Jurkat, Clone E6-1 (cell line): ENCODE results near the gene ZNF320. TPM values are rescaled to one million over a fixed set of nuclear protein-coding genes. Genes with fewer than 3 reads are reported as not detected.
A peak's percentile ranks its signal among the peaks of the same experiment; 100 is the strongest.
"Not testable (repeated sequence)": the region's sequence is repeated elsewhere in the genome, so short reads cannot be mapped to it uniquely, and the experiment has no call there.

Source experiments
- DNase-seq: peaks from one replicate; pipeline ENCODE4 v3.0.0-alpha.2; 2011; ENCODE audit warnings: low read depth, low spot score
- H3K4me3 ChIP-seq: 2 replicates; pipeline ENCODE4 v1.5.1; 2011; ENCODE audit warnings: mild to moderate bottlenecking, low read length, control low read depth, moderate library complexity
- polyA plus RNA-seq: library from polyadenylated mRNA; unstranded; fragments of >200 nt; gene quantifications from one replicate; pipeline ENCODE4 v1.2.1, GENCODE V29; 2012; ENCODE audit warnings: missing spikeins; ENCODE audit not compliant: insufficient read length, insufficient read depth

The ZNF320 gene
- polyA plus RNA-seq: not detected

- DNase-seq: peak; percentile 83
- peak within 1 kb of the TSS; percentile 71 for H3K4me3 ChIP-seq
These were observed at the start of gene ZNF320 for GRCh38 chr19:52897138-52897935. Gene ZNF320 (minus strand): TSS chr19:52897635. CDS start chr19:52890255, 7,380 bp downstream.

DNA sequence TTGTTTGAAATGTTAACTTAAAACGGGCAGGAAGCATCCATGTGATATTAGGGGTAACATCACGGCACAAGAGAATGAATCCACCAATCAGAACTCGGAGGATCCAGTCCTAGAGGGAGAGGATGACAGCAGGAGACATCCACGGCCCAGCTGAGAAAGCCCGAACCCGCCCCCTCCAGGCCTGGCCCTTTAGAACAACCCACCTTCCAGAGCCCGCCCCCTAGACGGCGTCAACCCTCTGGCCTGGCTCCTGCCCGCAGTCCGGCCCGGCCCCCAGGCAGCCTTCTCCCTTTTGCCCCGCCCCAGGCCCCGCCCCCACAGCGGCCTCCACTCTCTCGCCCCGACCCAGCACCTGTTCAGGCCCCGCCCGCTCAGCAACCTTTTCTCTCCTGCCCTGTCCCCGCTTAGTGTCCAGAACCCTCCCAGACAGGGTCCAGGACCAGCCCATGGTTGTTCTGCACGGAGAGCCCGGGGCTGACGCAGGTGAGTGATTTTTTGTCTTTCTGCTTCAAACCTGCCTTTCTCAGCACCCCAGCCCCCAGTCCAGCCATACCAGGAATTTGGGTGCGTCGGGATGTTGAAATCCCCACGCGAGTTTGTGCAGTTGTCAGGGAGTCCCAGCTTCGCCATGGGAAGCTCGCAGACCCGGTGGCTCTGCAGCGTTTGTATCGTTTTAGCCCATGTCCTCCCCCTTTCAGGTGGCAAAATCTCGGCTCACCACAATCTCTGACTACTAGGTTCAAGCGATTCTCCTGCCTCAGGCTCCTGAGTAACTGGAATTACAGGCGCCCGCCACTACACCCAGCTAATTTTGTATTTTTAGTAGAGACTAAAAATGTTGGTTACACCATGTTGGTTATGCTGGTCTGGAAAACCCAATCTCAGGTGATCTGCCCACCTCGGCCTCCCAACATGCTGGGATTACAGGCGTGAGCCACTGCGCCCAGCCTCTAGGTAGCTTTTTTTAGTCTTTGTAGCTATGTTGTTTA, 49.2 kb upstream of the ZNF320 start:
- DNase-seq: no peak
- H3K4me3 ChIP-seq: no peak overlapping the region

- H3K4me3 ChIP-seq: no peak overlapping the region
- DNase-seq: no peak
These were observed 48.4 kb upstream of the ZNF320 start for GRCh38 chr19:52945652-52946321.

DNA sequence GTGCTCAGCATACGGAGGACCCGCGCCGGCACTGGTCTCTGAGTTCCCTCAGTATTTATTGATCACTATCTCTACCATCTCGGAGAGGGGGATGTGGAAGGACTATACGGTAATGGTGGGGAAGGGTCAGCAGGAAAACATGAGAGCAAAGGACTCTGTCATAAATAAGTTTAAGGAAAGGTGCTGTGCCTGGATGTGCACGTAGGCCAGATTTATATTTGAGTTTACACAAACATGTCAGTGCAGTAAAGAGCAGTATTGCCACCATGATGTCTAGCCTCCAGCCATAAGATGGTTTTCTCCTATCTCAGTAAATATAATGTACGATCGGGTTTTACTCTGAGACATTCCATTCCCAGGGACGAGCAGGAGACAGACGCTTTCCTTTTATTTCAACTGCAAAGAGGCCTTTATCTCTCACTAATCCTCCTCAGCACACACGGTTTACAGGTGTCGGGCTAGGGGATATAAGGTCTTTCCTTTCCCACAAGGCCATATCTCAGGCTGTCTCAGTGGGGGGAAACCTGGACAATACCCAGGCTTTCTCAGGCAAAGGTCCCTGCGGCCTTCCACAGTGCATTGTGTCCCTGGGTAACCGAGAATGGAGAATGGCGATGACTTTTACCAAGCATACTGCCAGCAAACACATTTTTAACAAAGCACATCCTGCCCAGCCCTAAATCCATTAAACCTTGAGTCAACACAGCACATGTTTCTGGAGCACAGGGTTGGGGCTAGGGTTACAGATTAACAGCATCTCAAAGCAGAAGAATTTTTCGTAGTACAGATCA, 47.5 kb upstream of the ZNF320 start:
- DNase-seq, H3K4me3 ChIP-seq: not testable (repeated sequence)

DNA sequence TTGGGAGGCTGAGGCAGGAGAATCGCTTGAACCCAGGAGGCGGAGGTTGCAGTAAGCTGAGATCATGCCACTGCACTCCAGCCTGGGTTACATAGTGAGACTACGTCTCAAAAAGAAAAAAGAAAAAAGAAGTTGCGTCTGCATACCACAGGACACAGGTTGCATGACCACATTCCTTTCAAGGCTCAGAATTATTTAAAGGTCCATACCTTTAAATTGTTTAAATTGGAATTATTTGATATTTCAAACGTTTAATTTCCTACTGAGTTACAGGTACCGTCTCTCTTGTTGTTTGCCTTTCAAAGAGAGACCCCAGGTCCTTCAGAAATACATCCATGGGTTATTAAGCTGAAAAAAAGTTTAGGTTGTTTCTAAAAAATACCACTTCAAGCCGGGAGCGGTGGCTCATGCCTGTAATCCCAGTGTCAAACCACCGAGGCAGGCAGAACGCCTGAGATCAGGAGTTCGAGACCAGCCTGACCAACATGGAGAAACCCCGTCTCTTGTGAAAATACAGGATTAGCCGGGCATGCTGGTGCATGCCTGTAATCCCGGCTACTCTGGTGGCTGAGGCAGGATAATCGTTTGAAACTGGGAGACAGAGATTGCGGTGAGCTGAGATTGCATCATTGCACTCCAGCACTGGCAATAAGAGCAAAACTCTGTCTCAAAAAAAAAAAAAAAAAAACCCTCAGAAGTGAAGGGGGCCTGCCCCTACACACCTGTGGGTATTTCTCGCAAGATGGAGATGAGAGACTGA, 46.6 kb upstream of the ZNF320 start:
- H3K4me3 ChIP-seq: no peak overlapping the region
- DNase-seq: no peak

DNA sequence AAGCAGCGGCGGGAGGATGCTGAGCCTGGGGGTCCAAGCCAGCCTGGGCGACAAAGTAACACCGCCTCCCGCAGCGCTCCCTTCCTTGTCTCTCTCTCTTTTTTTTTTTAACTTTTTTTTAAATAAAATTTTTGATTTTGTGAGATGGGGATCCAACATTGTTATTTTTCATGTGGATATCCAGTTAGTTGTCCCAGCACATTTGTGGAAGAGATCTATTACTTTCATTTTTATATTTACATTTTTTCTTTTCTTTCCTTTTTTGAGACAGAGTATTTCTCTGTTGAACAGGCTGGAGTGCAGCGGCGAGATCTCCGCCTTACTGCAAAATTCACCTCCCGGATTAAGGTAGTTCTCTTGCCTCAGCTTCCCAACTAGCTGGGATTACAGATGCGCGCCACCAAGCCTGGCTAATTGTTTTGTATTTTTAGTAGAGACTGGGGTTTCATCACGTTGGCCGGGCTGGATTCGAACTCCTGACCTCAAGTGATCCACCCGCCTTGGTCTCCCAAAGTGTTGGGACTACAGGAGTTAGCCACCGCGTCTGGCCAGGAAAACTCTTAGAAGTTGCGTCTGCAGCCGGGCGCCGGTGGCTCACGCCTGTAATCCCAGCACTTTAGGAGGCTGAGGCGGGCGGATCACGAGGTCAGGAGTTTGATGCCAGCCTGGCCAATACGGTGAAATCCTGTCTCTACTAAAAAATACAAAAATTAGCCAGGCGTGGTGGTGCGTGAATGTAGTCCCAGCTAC, 45.9 kb upstream of the ZNF320 start:
- peak overlapping the region; percentile 87 for H3K4me3 ChIP-seq
- DNase-seq: no peak

DNA sequence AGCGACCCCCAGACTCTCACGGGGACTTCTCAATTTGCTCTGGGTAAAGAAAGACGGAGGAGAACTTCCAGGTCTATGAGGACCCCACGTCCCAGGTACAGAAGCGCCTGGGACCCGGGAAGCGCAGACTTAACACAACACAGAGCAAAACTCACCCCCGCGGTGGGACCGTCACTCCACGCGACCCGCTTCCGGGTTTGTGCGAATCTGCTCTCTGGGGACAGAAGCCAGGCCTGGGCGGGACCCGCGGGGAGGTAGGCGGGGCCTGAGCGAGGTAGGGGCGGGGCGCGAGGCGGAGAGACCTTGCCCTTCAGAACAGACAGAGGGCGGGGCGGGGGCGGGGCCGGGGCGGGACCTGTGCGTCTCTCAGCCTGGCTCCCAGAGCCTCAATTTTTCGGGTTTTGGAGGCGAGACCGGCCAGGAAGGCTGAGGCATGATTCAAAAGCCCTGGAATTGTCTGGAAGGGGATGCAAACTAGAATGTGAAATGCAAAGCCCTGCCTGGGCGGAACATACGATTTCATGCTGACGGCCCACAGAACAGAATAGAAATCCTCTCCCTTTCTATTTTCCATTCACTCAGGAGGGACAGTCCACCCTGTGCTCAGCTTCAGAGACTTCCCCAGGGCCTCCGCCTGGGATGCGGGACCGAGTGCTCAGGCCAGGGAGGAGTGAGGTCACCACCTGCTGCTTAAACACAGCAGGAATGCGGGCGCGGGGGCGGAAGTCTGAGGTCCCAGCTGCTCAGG, 45.1 kb upstream of the ZNF320 start:
- peak; percentile 76 for DNase-seq

DNA sequence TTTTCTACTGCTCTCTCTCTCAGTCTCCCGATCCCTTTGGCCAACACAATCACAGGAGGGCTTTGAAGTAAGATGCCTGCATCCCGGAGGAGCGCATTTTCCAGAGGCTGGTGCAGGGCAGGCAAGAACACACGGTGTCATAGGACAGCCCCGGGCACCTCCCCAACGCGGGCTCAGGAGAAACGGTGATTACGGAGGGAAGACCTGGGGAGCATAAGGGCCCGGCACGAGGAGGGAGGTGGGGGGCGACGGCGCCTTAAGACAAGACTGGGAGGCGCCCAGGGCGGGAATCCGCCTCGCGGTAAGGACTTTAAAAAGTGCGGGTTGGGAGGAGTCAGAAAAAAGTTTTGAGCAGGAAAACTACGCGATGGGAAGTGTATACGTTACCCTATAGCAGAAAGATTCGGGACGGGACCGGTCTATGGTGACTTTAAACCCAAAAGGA, 44.5 kb upstream of the ZNF320 start:
- peak overlapping the region; percentile 87 for H3K4me3 ChIP-seq
- peak; percentile 10 for DNase-seq

More for the DNA sequence above, 45.1 kb upstream of the ZNF320 start:
- peak overlapping the region; percentile 87 for H3K4me3 ChIP-seq

DNA sequence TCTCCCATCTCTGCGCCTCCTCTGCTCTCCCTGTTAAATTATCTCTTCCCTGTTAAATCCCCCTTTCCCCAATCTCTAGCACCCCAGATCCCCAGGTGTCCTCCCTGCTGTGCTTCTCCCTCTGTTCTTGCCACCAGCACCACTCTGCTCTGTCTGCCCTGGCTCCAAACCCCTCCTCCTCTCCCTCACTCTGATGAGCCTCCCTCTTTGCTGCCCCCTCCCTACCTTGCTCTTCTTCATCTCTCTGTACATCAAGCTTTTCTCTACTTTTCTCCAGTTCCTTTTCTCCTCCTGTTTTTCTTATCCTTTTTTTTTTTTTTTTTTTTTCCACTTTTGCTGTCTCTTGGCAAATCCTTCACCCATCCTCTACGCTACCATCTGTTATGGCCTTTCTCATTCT, 44.1 kb upstream of the ZNF320 start:
- not testable (repeated sequence) for DNase-seq
- peak overlapping the region; percentile 87 for H3K4me3 ChIP-seq

GRCh38 chr19:52940905-52941304, 43.5 kb upstream of the ZNF320 start:
- not testable (repeated sequence) for DNase-seq, H3K4me3 ChIP-seq

DNA sequence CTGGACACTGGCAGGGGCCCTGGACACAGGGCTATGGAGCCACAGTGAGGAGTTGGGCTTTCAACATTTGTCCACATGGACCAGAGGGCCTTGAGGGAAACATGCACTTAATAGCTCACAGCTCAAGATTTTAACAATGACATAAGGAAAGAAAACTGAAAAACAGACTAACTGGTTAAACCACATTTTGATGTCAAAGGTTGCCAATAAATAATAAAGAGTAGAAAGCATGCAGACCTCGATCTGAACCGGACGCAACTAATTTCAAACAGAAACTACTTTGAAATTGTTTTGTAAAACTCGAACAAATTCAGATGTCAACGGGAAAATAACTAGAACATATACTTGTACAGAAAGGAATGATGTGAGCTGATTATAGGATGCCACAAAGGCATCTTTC, 41.3 kb upstream of the ZNF320 start:
- DNase-seq: no peak
- no peak overlapping the region for H3K4me3 ChIP-seq

DNA sequence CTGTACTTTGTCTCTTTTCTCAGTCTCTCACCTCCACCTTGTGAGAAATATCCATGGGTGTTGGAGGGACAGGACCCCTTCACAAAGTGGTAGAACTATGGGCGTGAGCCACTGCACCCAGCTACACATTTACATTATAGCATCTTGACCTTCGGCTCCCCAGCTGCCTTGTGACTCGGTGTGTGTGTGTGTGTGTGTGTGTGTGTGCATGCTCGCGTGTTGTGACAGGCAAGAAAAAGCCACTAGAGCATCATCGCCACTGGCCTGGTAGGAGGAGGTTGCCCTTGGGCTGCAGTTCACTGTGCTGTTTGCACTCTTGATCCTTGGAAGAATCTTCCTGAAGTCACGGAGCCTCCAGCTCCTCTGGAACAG, 39.5 kb upstream of the ZNF320 start:
- no peak for DNase-seq
- H3K4me3 ChIP-seq: no peak overlapping the region

DNA sequence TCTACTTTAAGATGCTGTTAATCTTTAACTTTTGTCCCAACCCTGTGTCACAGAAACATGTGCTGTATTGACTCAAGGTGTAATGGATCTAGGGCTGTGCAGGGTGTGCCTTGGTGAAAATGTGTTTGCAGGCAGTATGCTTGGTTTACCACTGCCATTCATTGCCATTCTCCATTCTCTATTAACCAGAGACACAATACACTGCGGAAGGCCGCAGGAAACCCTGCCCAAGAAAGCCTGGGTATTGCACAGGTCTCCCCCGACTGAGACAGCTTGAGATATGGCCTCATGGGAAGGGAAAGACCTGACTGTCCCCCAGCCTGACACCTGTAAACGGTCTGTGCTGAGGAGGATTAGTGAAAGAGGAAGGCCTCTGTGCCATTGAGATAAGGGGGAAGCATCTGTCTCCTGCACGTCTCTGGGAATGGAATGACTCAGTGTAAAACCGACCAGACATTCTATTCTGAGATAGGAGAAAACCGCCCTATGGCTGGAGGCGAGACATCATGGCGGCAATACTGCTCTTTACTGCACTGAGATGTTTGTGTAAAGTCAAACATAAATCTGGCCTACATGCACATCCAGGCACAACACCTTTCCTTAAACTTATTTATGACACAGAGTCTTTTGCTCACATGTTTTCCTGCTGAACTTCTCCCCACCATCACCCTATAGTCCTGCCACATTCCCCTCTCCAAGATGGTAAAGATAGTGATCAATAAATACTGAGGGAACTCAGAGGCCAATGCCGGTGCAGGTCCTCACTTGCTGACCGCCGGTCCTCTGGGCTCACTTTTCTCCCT, 38.9 kb upstream of the ZNF320 start:
- H3K4me3 ChIP-seq: no peak overlapping the region

DNA sequence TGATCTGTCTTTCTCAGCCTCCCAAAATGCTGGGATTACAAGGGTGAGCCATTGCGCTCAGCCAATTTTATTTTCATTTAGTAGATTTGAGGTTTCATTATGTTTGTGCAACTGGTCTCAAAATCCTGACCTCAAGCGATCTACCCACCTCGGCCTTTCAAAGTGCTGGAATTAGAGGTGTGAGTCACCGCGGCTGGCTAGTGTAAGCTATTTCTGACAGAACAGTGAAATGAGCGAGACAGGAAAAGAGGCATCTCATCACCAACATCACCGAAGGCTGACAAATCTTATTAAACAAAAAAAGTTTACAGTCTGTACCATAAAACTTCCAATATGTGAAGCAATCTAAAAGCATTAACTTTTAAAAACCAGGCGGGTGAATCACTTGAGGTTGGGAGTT, 38.0 kb upstream of the ZNF320 start:
- no peak for DNase-seq
- H3K4me3 ChIP-seq: no peak overlapping the region

More for the DNA sequence above, 38.9 kb upstream of the ZNF320 start:
- no peak for DNase-seq

DNA sequence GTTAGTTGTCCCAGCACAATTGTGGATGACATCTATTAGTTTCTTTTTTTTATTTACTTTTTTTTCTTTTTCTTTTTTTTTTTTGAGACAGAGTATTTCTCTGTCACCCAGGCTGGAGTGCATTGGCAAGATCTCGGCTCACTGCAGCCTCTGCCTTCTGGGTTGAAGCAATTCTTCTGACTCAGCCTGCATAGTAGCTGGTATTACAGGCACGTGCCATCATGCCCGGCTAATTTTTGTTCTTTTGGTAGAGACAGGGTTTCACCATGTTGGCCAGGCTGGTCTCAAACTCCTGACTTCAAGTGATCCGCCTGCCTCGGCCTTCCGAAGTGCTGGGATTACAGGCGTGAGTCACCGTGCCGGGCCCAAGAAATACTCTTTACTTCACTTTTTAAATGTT, 27.2 kb upstream of the ZNF320 start:
- DNase-seq, H3K4me3 ChIP-seq: not testable (repeated sequence)
